ENCODE data around the gene SFXN5.
A peak's percentile ranks its signal among the peaks of the same experiment; 100 is the strongest.

The SFXN5 gene

DNA sequence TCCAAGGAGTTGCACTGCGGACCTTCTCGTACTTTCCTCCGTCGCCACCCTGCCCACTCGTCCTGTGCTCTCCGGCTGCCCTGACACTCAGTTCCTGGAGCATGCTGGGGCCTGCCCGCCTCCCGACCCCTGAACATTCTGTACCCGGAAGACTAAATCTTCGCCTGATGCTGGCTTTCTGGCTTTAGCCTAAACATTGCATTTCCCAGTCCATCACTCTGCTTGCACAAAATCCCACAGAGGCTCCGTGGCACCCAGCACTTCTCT, 550 bp upstream of the SFXN5 start:
- Histone ChIP-seq H2AK5ac (ENCODE audit: low read length) (no peak overlapping the region), H3K4ac (ENCODE audit: low read depth, low read length) (no peak overlapping the region), H3K79me2 (ENCODE audit: control insufficient read depth, insufficient read depth, low read length) (peaks cover 26% of the 10 kb centered on the region), H3K4me2 (ENCODE audit: low read length) (peak overlapping the region; percentile 87), H3K18ac (ENCODE audit: low read length) (no peak overlapping the region), H3K27me3 (ENCODE audit: insufficient read depth, low read length, poor library complexity) (no peaks in the 10 kb centered on the region), H3K56ac (ENCODE audit: low read length) (peak overlapping the region; percentile 99), H3K27ac (ENCODE audit: low read depth, low read length) (no peak overlapping the region), H3K9ac (ENCODE audit: low read length) (peak overlapping the region; percentile 97), H3K36me3 (ENCODE audit: control insufficient read depth, insufficient read depth, low read length) (no peaks in the 10 kb centered on the region), H4K5ac (ENCODE audit: low read length) (no peak overlapping the region), H3K4me3 (ENCODE audit: low read length) (peak overlapping the region; percentile 50), H4K8ac (ENCODE audit: low read depth, low read length) (no peak overlapping the region), H3K4me1 (ENCODE audit: control insufficient read depth, low read depth, low read length) (peaks cover 9% of the 10 kb centered on the region), H2BK15ac (replicated peaks; ENCODE audit: low read depth) (no peak overlapping the region), H2BK120ac (ENCODE audit: low read depth, low read length) (no peak overlapping the region), H3K23ac (ENCODE audit: low read length) (peak overlapping the region; percentile 92), H3K79me1 (ENCODE audit: low read length) (peaks cover 20% of the 10 kb centered on the region), H2BK5ac (ENCODE audit: low read length) (no peak overlapping the region)
- DNase-seq, result no peak
- WGBS (ENCODE audit: extremely low coverage, insufficient coverage, low lambda C conversion rate), result no CpG with 5 or more reads among the region's 11 CpGs

GRCh38 chr2:73070643-73071359, 711 bp downstream of the SFXN5 start:
- Histone ChIP-seq H3K4me1 (ENCODE audit: control insufficient read depth, low read depth, low read length) (peaks cover 9% of the 10 kb centered on the region), H2AK5ac (ENCODE audit: low read length) (no peak overlapping the region), H3K79me1 (ENCODE audit: low read length) (peaks cover 21% of the 10 kb centered on the region), H3K27me3 (ENCODE audit: insufficient read depth, low read length, poor library complexity) (no peaks in the 10 kb centered on the region), H3K23ac (ENCODE audit: low read length) (peak overlapping the region; percentile 94), H2BK15ac (replicated peaks; ENCODE audit: low read depth) (no peak overlapping the region), H4K5ac (ENCODE audit: low read length) (no peak overlapping the region), H4K8ac (ENCODE audit: low read depth, low read length) (no peak overlapping the region), H3K4me3 (ENCODE audit: low read length) (peak overlapping the region; percentile 87), H2BK5ac (ENCODE audit: low read length) (no peak overlapping the region), H2BK120ac (ENCODE audit: low read depth, low read length) (no peak overlapping the region), H3K4me2 (ENCODE audit: low read length) (peak overlapping the region; percentile 87), H3K18ac (ENCODE audit: low read length) (peak overlapping the region; percentile 96), H3K27ac (ENCODE audit: low read depth, low read length) (peak overlapping the region; percentile 87), H3K36me3 (ENCODE audit: control insufficient read depth, insufficient read depth, low read length) (no peaks in the 10 kb centered on the region), H3K4ac (ENCODE audit: low read depth, low read length) (peak overlapping the region; percentile 17), H3K56ac (ENCODE audit: low read length) (peak overlapping the region; percentile 99), H3K9ac (ENCODE audit: low read length) (peak overlapping the region; percentile 96), H3K79me2 (ENCODE audit: control insufficient read depth, insufficient read depth, low read length) (peaks cover 28% of the 10 kb centered on the region)
- DNase-seq, result peak; percentile 66
- WGBS (ENCODE audit: extremely low coverage, insufficient coverage, low lambda C conversion rate), result no CpG with 5 or more reads among the region's 83 CpGs

DNA sequence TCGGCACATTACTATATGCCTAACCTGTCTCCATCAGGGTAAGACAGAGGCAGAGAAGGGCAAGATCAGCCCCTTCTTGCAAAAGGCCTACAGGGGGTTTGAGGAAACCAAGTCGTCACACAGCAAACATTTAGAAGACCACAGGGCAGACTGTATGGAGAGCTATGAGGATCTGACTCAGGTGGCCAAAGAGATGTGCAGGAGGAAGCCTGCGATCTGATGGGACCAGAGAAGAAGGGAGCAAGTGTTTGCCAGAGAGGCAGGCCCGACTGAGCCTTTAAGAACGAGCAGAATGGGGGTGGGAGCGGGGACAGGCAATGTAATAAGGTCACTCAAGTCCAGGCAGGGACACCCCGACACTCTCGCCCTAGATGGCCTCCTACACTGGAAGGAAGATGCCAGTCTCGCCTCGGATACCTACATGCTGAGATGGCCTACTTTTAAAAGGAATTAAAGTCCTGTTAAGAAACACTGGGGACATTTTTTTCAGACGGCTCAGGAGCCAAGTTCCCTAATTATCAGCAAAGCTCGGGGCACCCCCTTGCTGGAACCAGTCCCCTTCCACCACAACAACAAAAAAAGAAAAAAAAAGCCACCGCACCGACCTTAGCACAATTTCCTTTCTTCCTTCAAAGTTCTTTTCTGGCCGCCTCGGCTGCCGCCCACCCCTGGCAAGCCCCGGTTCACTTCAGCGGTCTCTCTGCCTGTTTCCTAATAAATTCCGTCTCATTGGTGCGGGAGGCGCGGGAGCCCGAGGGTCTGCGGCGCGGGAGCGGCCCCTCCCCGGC, 1.5 kb downstream of the SFXN5 start:
- Histone ChIP-seq H3K9ac (ENCODE audit: low read length) (peak overlapping the region; percentile 96), H3K27me3 (ENCODE audit: insufficient read depth, low read length, poor library complexity) (no peaks in the 10 kb centered on the region), H4K5ac (ENCODE audit: low read length) (no peak overlapping the region), H3K18ac (ENCODE audit: low read length) (peak overlapping the region; percentile 96), H2BK15ac (replicated peaks; ENCODE audit: low read depth) (no peak overlapping the region), H2BK120ac (ENCODE audit: low read depth, low read length) (no peak overlapping the region), H2BK5ac (ENCODE audit: low read length) (no peak overlapping the region), H3K23ac (ENCODE audit: low read length) (peak overlapping the region; percentile 80), H3K4me3 (ENCODE audit: low read length) (peak overlapping the region; percentile 87), H3K4me2 (ENCODE audit: low read length) (peak overlapping the region; percentile 87), H3K36me3 (ENCODE audit: control insufficient read depth, insufficient read depth, low read length) (no peaks in the 10 kb centered on the region), H3K4ac (ENCODE audit: low read depth, low read length) (peak overlapping the region; percentile 17), H3K79me1 (ENCODE audit: low read length) (peaks cover 21% of the 10 kb centered on the region), H3K79me2 (ENCODE audit: control insufficient read depth, insufficient read depth, low read length) (peaks cover 28% of the 10 kb centered on the region), H3K4me1 (ENCODE audit: control insufficient read depth, low read depth, low read length) (peaks cover 9% of the 10 kb centered on the region), H2AK5ac (ENCODE audit: low read length) (peak overlapping the region; percentile 50), H3K27ac (ENCODE audit: low read depth, low read length) (peak overlapping the region; percentile 87), H3K56ac (ENCODE audit: low read length) (peak overlapping the region; percentile 99), H4K8ac (ENCODE audit: low read depth, low read length) (no peak overlapping the region)
- no peak for DNase-seq
- WGBS (ENCODE audit: extremely low coverage, insufficient coverage, low lambda C conversion rate), result no CpG with 5 or more reads among the region's 29 CpGs

DNA sequence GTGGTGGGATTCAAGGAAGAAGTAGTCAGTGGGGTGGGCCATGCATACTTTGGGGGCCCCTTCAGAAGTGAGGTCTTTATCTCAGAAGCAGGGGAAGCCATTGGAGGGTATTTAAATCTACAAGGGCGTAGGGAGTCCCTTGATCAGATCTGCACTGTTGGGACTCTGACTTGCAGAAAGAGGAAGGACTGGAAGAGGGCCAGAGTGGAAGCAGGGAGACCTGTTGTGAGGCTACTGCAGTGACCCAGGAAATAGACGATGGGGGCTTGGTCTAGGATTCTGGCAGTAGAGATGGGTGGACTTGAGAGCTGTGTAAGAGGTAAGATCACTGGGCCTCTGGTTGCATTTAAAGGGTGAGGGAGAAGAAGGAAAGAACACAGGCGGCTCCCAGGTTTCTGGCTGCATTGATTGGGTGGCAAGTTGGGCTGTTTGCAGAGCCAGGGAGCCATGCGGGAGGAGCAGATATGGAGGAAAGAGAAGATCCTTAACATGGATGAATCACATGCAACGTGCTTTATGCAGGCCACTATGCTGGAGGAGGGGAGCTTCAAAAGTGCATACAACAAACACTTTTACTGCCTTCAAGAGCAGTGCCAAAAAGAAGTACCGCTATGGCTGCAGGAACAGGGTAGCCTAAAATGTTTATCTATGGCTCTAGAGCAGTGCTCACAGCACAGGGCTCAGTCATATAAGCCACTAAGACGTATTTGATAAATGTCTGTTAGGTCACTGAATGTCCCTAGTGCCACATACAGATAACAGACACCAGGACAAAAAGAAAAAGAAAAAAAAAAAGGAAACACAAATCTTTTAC, 2.3 kb downstream of the SFXN5 start:
- H3K79me1 ChIP-seq (ENCODE audit: low read length), result peaks cover 24% of the 10 kb centered on the region
- H4K8ac ChIP-seq (ENCODE audit: low read depth, low read length), result no peak overlapping the region
- H2AK5ac ChIP-seq (ENCODE audit: low read length), result no peak overlapping the region
- H3K9ac ChIP-seq (ENCODE audit: low read length), result peak overlapping the region; percentile 96
- H2BK5ac ChIP-seq (ENCODE audit: low read length), result no peak overlapping the region
- no peak for DNase-seq
- peak overlapping the region; percentile 87 for H3K4me2 ChIP-seq (ENCODE audit: low read length)
- no peaks in the 10 kb centered on the region for H3K27me3 ChIP-seq (ENCODE audit: insufficient read depth, low read length, poor library complexity)
- H3K56ac ChIP-seq (ENCODE audit: low read length), result peak overlapping the region; percentile 99
- no peak overlapping the region for H4K5ac ChIP-seq (ENCODE audit: low read length)
- H3K36me3 ChIP-seq (ENCODE audit: control insufficient read depth, insufficient read depth, low read length), result no peaks in the 10 kb centered on the region
- H3K18ac ChIP-seq (ENCODE audit: low read length), result no peak overlapping the region
- peaks cover 28% of the 10 kb centered on the region for H3K79me2 ChIP-seq (ENCODE audit: control insufficient read depth, insufficient read depth, low read length)
- no peak overlapping the region for H2BK15ac ChIP-seq (replicated peaks; ENCODE audit: low read depth)
- H3K23ac ChIP-seq (ENCODE audit: low read length), result no peak overlapping the region
- H3K4me1 ChIP-seq (ENCODE audit: control insufficient read depth, low read depth, low read length), result peaks cover 9% of the 10 kb centered on the region
- no CpG with 5 or more reads among the region's 7 CpGs for WGBS (ENCODE audit: extremely low coverage, insufficient coverage, low lambda C conversion rate)
- H2BK120ac ChIP-seq (ENCODE audit: low read depth, low read length), result no peak overlapping the region
- no peak overlapping the region for H3K27ac ChIP-seq (ENCODE audit: low read depth, low read length)
- no peak overlapping the region for H3K4ac ChIP-seq (ENCODE audit: low read depth, low read length)
- no peak overlapping the region for H3K4me3 ChIP-seq (ENCODE audit: low read length)

GRCh38 chr2:73068147-73068546, 3.4 kb downstream of the SFXN5 start:
- no peak overlapping the region for H3K9ac ChIP-seq (ENCODE audit: low read length)
- no peak overlapping the region for H3K4me2 ChIP-seq (ENCODE audit: low read length)
- WGBS (ENCODE audit: extremely low coverage, insufficient coverage, low lambda C conversion rate), result no CpG with 5 or more reads among the region's 2 CpGs
- no peak overlapping the region for H3K27ac ChIP-seq (ENCODE audit: low read depth, low read length)
- H3K4ac ChIP-seq (ENCODE audit: low read depth, low read length), result no peak overlapping the region
- no peak overlapping the region for H2BK15ac ChIP-seq (replicated peaks; ENCODE audit: low read depth)
- H3K4me3 ChIP-seq (ENCODE audit: low read length), result no peak overlapping the region
- no peak for DNase-seq
- H3K23ac ChIP-seq (ENCODE audit: low read length), result no peak overlapping the region
- H2BK5ac ChIP-seq (ENCODE audit: low read length), result no peak overlapping the region
- H3K4me1 ChIP-seq (ENCODE audit: control insufficient read depth, low read depth, low read length), result peaks cover 13% of the 10 kb centered on the region
- no peak overlapping the region for H2BK120ac ChIP-seq (ENCODE audit: low read depth, low read length)
- H3K56ac ChIP-seq (ENCODE audit: low read length), result no peak overlapping the region
- H3K79me2 ChIP-seq (ENCODE audit: control insufficient read depth, insufficient read depth, low read length), result peaks cover 28% of the 10 kb centered on the region
- no peak overlapping the region for H2AK5ac ChIP-seq (ENCODE audit: low read length)
- no peak overlapping the region for H3K18ac ChIP-seq (ENCODE audit: low read length)
- H4K8ac ChIP-seq (ENCODE audit: low read depth, low read length), result no peak overlapping the region
- H3K27me3 ChIP-seq (ENCODE audit: insufficient read depth, low read length, poor library complexity), result no peaks in the 10 kb centered on the region
- H3K79me1 ChIP-seq (ENCODE audit: low read length), result peaks cover 24% of the 10 kb centered on the region
- H3K36me3 ChIP-seq (ENCODE audit: control insufficient read depth, insufficient read depth, low read length), result no peaks in the 10 kb centered on the region
- no peak overlapping the region for H4K5ac ChIP-seq (ENCODE audit: low read length)

Measured in mesendoderm (in vitro differentiated cells).